Neural crest cell (in vitro differentiated cells): ENCODE results near the gene NRF1. TPM values are rescaled to one million over a fixed set of nuclear protein-coding genes. Genes with fewer than 3 reads are reported as not detected.

Experiments
- DNase-seq: peaks from one replicate; pipeline ENCODE4 v3.0.0; 2021; ENCODE audit warnings: low read depth, mixed read lengths, low spot score
- H3K27ac Mint-ChIP-seq: one replicate; pipeline ENCODE4 v1.8.0; 2021; ENCODE audit warnings: mild to moderate bottlenecking, mixed read lengths; ENCODE audit not compliant: unreplicated experiment
- H3K27me3 Mint-ChIP-seq: 2 replicates; pipeline ENCODE4 v1.8.0; 2021; ENCODE audit warnings: low read depth, mild to moderate bottlenecking, mixed read lengths
- H3K36me3 Mint-ChIP-seq: 2 replicates; pipeline ENCODE4 v1.8.0; 2021; ENCODE audit warnings: low read depth, mild to moderate bottlenecking, mixed read lengths
- H3K4me1 Mint-ChIP-seq: 2 replicates; pipeline ENCODE4 v1.8.0; 2021; ENCODE audit warnings: mixed read lengths
- H3K4me3 Mint-ChIP-seq: one replicate; pipeline ENCODE4 v1.8.0; 2021; ENCODE audit warnings: mild to moderate bottlenecking, mixed read lengths
- H3K9me3 Mint-ChIP-seq: 2 replicates; pipeline ENCODE4 v1.8.0; 2021; ENCODE audit warnings: mixed read lengths
- total RNA-seq: library from RNA; stranded (reverse); gene quantifications from 2 replicates; pipeline ENCODE4 v1.2.1, GENCODE V29; 2021
- TF ChIP-seq, protein P1 (sequence below): fragments of 200-600 bp; sonication (generic); conservative IDR thresholded peaks from 2 replicates; pipeline ENCODE4 v1.5.0; 2021; ENCODE audit warnings: antibody characterized with exemption, mild to moderate bottlenecking

The NRF1 gene
- total RNA-seq, 1 donor from 2014 or later = 27.5 TPM

DNA sequence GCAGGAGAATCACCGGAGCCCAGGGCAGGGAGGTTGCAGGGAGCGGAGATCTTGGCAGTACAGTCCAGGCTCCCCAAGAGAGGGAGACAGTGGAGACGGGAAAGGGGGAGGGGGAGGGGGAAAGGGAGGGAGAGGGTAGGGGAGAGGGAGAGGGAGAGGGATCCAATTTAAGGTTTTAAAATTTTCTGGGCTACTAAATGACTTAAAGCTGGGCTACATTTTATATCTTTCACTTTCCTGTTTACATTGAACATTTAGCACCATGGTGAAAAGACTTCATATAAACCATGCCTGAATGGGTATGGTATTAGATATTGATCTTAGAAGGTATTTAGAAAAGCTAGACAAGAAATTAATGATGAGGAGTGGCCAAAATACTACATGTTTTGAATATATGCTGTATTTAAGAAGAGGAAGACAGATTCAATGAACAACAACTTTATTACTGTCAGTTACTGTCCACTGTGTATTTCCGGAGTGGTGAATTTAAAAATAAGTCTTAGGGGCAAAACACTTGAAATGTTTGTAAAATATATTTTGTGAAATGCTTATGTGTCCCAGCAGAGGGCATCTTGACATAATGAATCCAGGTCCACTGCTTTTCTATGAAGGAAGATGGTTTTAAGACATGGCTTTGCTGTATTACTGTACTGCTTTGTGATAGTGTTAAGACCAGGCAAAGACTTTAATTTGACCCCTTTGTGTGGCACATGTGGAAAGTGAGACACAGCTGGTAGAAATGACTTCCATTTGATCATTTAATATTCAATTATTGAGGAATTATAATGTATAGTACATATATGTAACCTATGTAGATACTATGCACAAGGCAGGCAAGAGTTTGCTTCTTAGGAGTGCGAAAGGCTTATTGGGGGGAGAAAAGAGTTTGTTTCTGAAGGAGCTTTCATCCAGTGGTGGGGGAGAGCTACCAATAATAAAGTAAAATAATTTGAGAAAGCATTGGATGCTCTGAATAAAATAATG is 52.8 kb downstream of the NRF1 start:
- no peak for DNase-seq
- H3K36me3 Mint-ChIP-seq = peaks cover 47% of the 10 kb centered on the region
- no peak overlapping the region for H3K27ac Mint-ChIP-seq
- H3K4me1 Mint-ChIP-seq = no peaks in the 10 kb centered on the region
- TF ChIP-seq, protein P1, sequence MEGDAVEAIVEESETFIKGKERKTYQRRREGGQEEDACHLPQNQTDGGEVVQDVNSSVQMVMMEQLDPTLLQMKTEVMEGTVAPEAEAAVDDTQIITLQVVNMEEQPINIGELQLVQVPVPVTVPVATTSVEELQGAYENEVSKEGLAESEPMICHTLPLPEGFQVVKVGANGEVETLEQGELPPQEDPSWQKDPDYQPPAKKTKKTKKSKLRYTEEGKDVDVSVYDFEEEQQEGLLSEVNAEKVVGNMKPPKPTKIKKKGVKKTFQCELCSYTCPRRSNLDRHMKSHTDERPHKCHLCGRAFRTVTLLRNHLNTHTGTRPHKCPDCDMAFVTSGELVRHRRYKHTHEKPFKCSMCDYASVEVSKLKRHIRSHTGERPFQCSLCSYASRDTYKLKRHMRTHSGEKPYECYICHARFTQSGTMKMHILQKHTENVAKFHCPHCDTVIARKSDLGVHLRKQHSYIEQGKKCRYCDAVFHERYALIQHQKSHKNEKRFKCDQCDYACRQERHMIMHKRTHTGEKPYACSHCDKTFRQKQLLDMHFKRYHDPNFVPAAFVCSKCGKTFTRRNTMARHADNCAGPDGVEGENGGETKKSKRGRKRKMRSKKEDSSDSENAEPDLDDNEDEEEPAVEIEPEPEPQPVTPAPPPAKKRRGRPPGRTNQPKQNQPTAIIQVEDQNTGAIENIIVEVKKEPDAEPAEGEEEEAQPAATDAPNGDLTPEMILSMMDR = peak; percentile 69
- peaks cover 18% of the 10 kb centered on the region for H3K9me3 Mint-ChIP-seq
- no peaks in the 10 kb centered on the region for H3K27me3 Mint-ChIP-seq
- H3K4me3 Mint-ChIP-seq = no peak overlapping the region

- peaks cover 11% of the 10 kb centered on the region for H3K9me3 Mint-ChIP-seq
- no peak overlapping the region for H3K27ac Mint-ChIP-seq
- no peak overlapping the region for H3K4me3 Mint-ChIP-seq
- no peaks in the 10 kb centered on the region for H3K4me1 Mint-ChIP-seq
- DNase-seq = no peak
- H3K27me3 Mint-ChIP-seq = no peaks in the 10 kb centered on the region
- TF ChIP-seq, protein P1 = no peak
- peaks cover 40% of the 10 kb centered on the region for H3K36me3 Mint-ChIP-seq
Observed at GRCh38 chr7:129665013-129665401, 53.5 kb downstream of the NRF1 start.

GRCh38 chr7:129667116-129667515 is 55.6 kb downstream of the NRF1 start:
- Mint-ChIP-seq H3K27ac (no peak overlapping the region), H3K9me3 (peaks cover 4% of the 10 kb centered on the region), H3K4me3 (no peak overlapping the region), H3K4me1 (no peaks in the 10 kb centered on the region), H3K36me3 (peaks cover 20% of the 10 kb centered on the region), H3K27me3 (no peaks in the 10 kb centered on the region)
- DNase-seq = no peak
- TF ChIP-seq, protein P1 = no peak

GRCh38 chr7:129667551-129667950 is 56.0 kb downstream of the NRF1 start:
- no peak overlapping the region for H3K27ac Mint-ChIP-seq
- peaks cover 4% of the 10 kb centered on the region for H3K9me3 Mint-ChIP-seq
- DNase-seq = no peak
- H3K36me3 Mint-ChIP-seq = peaks cover 16% of the 10 kb centered on the region
- TF ChIP-seq, protein P1 = no peak
- no peak overlapping the region for H3K4me3 Mint-ChIP-seq
- no peaks in the 10 kb centered on the region for H3K4me1 Mint-ChIP-seq
- no peaks in the 10 kb centered on the region for H3K27me3 Mint-ChIP-seq

- DNase-seq = no peak
- H3K9me3 Mint-ChIP-seq = peaks cover 3% of the 10 kb centered on the region
- no peak overlapping the region for H3K27ac Mint-ChIP-seq
- no peaks in the 10 kb centered on the region for H3K4me1 Mint-ChIP-seq
- H3K36me3 Mint-ChIP-seq = peaks cover 12% of the 10 kb centered on the region
- no peaks in the 10 kb centered on the region for H3K27me3 Mint-ChIP-seq
- TF ChIP-seq, protein P1 = no peak
- H3K4me3 Mint-ChIP-seq = no peak overlapping the region
Observed at GRCh38 chr7:129669901-129670300, 58.4 kb downstream of the NRF1 start.
